DMS79 treated with DMSO at 0.1 percent for 48 hours (cell line): ENCODE measurements around the gene ANKRD13D.

Experiments used
- DNase-seq: peaks from one replicate; lab custom pipeline; 2025; lab: John Stamatoyannopoulos, UW

ANKRD13D gene

GRCh38 chr11:67285541-67286498, 3.3 kb upstream of the ANKRD13D start:
- DNase-seq: no peak

GRCh38 chr11:67286621-67287333, 2.3 kb upstream of the ANKRD13D start:
- no peak for DNase-seq

- no peak for DNase-seq
These were observed 1.5 kb upstream of the ANKRD13D start for GRCh38 chr11:67287355-67288197.

GRCh38 chr11:67288198-67288451, 978 bp upstream of the ANKRD13D start:
- no peak for DNase-seq

- peak; percentile 69 for DNase-seq
These were observed 464 bp upstream of the ANKRD13D start for GRCh38 chr11:67288452-67289225.

- DNase-seq: no peak
These were observed 762 bp downstream of the ANKRD13D start for GRCh38 chr11:67289651-67290479.

GRCh38 chr11:67290801-67291200, 1.7 kb downstream of the ANKRD13D start:
- DNase-seq: no peak

GRCh38 chr11:67291481-67292381, 2.6 kb downstream of the ANKRD13D start:
- DNase-seq: no peak

GRCh38 chr11:67292671-67293070, 3.6 kb downstream of the ANKRD13D start:
- DNase-seq: no peak

- DNase-seq: no peak
These were observed 4.0 kb downstream of the ANKRD13D start for GRCh38 chr11:67293090-67293489.

GRCh38 chr11:67295846-67296245, 6.7 kb downstream of the ANKRD13D start:
- DNase-seq: no peak

- DNase-seq: no peak
These were observed 9.7 kb downstream of the ANKRD13D start for GRCh38 chr11:67298786-67299185.

GRCh38 chr11:67299471-67300191, 10.5 kb downstream of the ANKRD13D start:
- DNase-seq: no peak

- DNase-seq: no peak
These were observed 11.2 kb downstream of the ANKRD13D start for GRCh38 chr11:67300256-67300755.

GRCh38 chr11:67300756-67301312, 11.7 kb downstream of the ANKRD13D start:
- DNase-seq: no peak

- DNase-seq: no peak
These were observed 12.3 kb downstream of the ANKRD13D start for GRCh38 chr11:67301313-67301921.

- peak; percentile 75 for DNase-seq
These were observed 12.9 kb downstream of the ANKRD13D start for GRCh38 chr11:67301951-67302516.
